Measurements from ENCODE around the gene C15orf61.

C15orf61 gene

GRCh38 chr15:67559576-67559975 lies 38.6 kb downstream of the C15orf61 start:
- Histone ChIP-seq H3K36me3 (ENCODE audit: low read depth) (peaks cover 30% of the 10 kb centered on the region), H3K4me1 (ENCODE audit: insufficient read depth, poor library complexity, severe bottlenecking) (no peaks in the 10 kb centered on the region), H3K9me3 (ENCODE audit: severe bottlenecking) (no peaks in the 10 kb centered on the region), H3K27me3 (ENCODE audit: insufficient read depth, poor library complexity, severe bottlenecking) (no peaks in the 10 kb centered on the region), H3K27ac (ENCODE audit: poor library complexity, severe bottlenecking) (no peak overlapping the region), H3K4me3 (ENCODE audit: severe bottlenecking) (no peak overlapping the region)
- ATAC-seq (ENCODE audit: low read depth) (no peak), DNase-seq (ENCODE audit: low spot score) (no peak)
- TF ChIP-seq, protein P1, sequence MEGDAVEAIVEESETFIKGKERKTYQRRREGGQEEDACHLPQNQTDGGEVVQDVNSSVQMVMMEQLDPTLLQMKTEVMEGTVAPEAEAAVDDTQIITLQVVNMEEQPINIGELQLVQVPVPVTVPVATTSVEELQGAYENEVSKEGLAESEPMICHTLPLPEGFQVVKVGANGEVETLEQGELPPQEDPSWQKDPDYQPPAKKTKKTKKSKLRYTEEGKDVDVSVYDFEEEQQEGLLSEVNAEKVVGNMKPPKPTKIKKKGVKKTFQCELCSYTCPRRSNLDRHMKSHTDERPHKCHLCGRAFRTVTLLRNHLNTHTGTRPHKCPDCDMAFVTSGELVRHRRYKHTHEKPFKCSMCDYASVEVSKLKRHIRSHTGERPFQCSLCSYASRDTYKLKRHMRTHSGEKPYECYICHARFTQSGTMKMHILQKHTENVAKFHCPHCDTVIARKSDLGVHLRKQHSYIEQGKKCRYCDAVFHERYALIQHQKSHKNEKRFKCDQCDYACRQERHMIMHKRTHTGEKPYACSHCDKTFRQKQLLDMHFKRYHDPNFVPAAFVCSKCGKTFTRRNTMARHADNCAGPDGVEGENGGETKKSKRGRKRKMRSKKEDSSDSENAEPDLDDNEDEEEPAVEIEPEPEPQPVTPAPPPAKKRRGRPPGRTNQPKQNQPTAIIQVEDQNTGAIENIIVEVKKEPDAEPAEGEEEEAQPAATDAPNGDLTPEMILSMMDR (IDR thresholded peaks at IDR 0.05; ENCODE audit: poor library complexity, severe bottlenecking): no peak

GRCh38 chr15:67560320-67560719 lies 39.4 kb downstream of the C15orf61 start:
- no peak overlapping the region for H3K27ac ChIP-seq (ENCODE audit: poor library complexity, severe bottlenecking)
- no peak for DNase-seq (ENCODE audit: low spot score)
- no peak for ATAC-seq (ENCODE audit: low read depth)
- H3K27me3 ChIP-seq (ENCODE audit: insufficient read depth, poor library complexity, severe bottlenecking): no peaks in the 10 kb centered on the region
- no peaks in the 10 kb centered on the region for H3K4me1 ChIP-seq (ENCODE audit: insufficient read depth, poor library complexity, severe bottlenecking)
- no peak overlapping the region for H3K4me3 ChIP-seq (ENCODE audit: severe bottlenecking)
- no peaks in the 10 kb centered on the region for H3K9me3 ChIP-seq (ENCODE audit: severe bottlenecking)
- peaks cover 24% of the 10 kb centered on the region for H3K36me3 ChIP-seq (ENCODE audit: low read depth)
- TF ChIP-seq, protein P1 (IDR thresholded peaks at IDR 0.05; ENCODE audit: poor library complexity, severe bottlenecking): no peak

DNA sequence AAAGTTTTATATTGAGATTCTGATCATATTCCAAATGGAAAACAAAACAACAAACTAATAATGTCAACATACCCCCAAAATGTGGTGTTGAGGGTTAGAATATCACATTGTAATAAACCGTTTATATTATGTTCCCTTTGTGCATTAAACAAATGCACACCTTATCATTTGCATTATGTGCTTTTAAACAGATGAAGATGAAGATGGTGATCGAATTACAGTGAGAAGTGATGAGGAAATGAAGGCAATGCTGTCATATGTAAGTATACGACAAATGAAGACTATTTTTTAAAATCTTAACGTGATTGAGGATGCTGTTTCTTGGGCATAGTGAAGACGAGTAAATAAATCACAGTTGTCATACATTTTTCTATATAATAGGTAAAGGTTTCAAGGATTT lies 42.2 kb downstream of the C15orf61 start:
- TF ChIP-seq, protein P1 (IDR thresholded peaks at IDR 0.05; ENCODE audit: poor library complexity, severe bottlenecking): no peak
- ATAC-seq (ENCODE audit: low read depth): no peak
- H3K4me3 ChIP-seq (ENCODE audit: severe bottlenecking): no peak overlapping the region
- H3K27me3 ChIP-seq (ENCODE audit: insufficient read depth, poor library complexity, severe bottlenecking): no peaks in the 10 kb centered on the region
- no peaks in the 10 kb centered on the region for H3K4me1 ChIP-seq (ENCODE audit: insufficient read depth, poor library complexity, severe bottlenecking)
- peaks cover 9% of the 10 kb centered on the region for H3K36me3 ChIP-seq (ENCODE audit: low read depth)
- no peak for DNase-seq (ENCODE audit: low spot score)
- H3K9me3 ChIP-seq (ENCODE audit: severe bottlenecking): no peaks in the 10 kb centered on the region
- H3K27ac ChIP-seq (ENCODE audit: poor library complexity, severe bottlenecking): no peak overlapping the region

GRCh38 chr15:67564021-67564967 lies 43.4 kb downstream of the C15orf61 start:
- Histone ChIP-seq H3K4me1 (ENCODE audit: insufficient read depth, poor library complexity, severe bottlenecking) (no peaks in the 10 kb centered on the region), H3K27ac (ENCODE audit: poor library complexity, severe bottlenecking) (no peak overlapping the region), H3K36me3 (ENCODE audit: low read depth) (0 out of 2 replicates have a peak, but pooled peaks cover under 1% of the 10 kb centered on the region), H3K4me3 (ENCODE audit: severe bottlenecking) (no peak overlapping the region), H3K9me3 (ENCODE audit: severe bottlenecking) (no peaks in the 10 kb centered on the region), H3K27me3 (ENCODE audit: insufficient read depth, poor library complexity, severe bottlenecking) (no peaks in the 10 kb centered on the region)
- ATAC-seq (ENCODE audit: low read depth) (no peak), DNase-seq (ENCODE audit: low spot score) (no peak)
- TF ChIP-seq, protein P1 (IDR thresholded peaks at IDR 0.05; ENCODE audit: poor library complexity, severe bottlenecking): no peak

DNA sequence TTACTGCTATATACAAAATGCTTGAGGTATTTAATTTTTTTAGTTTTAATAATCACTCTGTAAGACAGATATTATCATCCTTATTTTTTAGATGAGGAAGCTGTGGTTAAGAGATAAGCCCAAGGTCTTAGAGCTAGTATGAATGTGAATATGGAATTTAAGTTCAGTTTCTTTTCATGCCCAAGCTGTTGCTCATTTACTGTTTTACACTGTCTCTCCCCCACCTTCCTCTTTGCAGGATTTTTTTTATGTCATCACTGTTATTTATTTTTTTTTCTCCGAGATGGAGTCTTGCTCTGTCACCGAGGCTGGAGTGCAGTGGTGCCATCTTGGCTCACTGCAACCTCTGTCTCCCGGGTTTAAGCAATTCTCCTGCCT lies 44.0 kb downstream of the C15orf61 start:
- H3K27ac ChIP-seq (ENCODE audit: poor library complexity, severe bottlenecking): no peak overlapping the region
- H3K9me3 ChIP-seq (ENCODE audit: severe bottlenecking): no peaks in the 10 kb centered on the region
- ATAC-seq (ENCODE audit: low read depth) (no peak), DNase-seq (ENCODE audit: low spot score) (no peak)
- TF ChIP-seq, protein P1 (IDR thresholded peaks at IDR 0.05; ENCODE audit: poor library complexity, severe bottlenecking): no peak
- no peaks in the 10 kb centered on the region for H3K36me3 ChIP-seq (ENCODE audit: low read depth)
- no peak overlapping the region for H3K4me3 ChIP-seq (ENCODE audit: severe bottlenecking)
- no peaks in the 10 kb centered on the region for H3K4me1 ChIP-seq (ENCODE audit: insufficient read depth, poor library complexity, severe bottlenecking)
- no peaks in the 10 kb centered on the region for H3K27me3 ChIP-seq (ENCODE audit: insufficient read depth, poor library complexity, severe bottlenecking)
